GM19193 (cell line): ENCODE measurements around the gene ZFAND3.

Experiments used
- POLR2A ChIP-seq: IDR thresholded peaks from 4 replicates; pipeline ENCODE4 v1.6.1; 2011; ENCODE audit not compliant: insufficient read depth, insufficient read length; ENCODE audit errors: extremely low read depth

Gene ZFAND3

GRCh38 chr6:38166411-38167240 is 347.1 kb downstream of the ZFAND3 start:
- TF ChIP-seq POLR2A, result no peak

- no peak for TF ChIP-seq POLR2A
Observed at GRCh38 chr6:38167598-38167997, 348.1 kb downstream of the ZFAND3 start.

GRCh38 chr6:38168126-38168525 is 348.6 kb downstream of the ZFAND3 start:
- no peak for TF ChIP-seq POLR2A

- no peak for TF ChIP-seq POLR2A
Observed at GRCh38 chr6:38168699-38169098, 349.2 kb downstream of the ZFAND3 start.

GRCh38 chr6:38169221-38169976 is 349.9 kb downstream of the ZFAND3 start:
- TF ChIP-seq POLR2A, result no peak

- TF ChIP-seq POLR2A, result no peak
Observed at GRCh38 chr6:38169977-38170526, 350.5 kb downstream of the ZFAND3 start.

- TF ChIP-seq POLR2A, result no peak
Observed at GRCh38 chr6:38170666-38171355, 351.3 kb downstream of the ZFAND3 start.

GRCh38 chr6:38171997-38172738 is 352.6 kb downstream of the ZFAND3 start:
- TF ChIP-seq POLR2A, result no peak

- TF ChIP-seq POLR2A, result no peak
Observed at GRCh38 chr6:38172739-38173410, 353.3 kb downstream of the ZFAND3 start.

- TF ChIP-seq POLR2A, result no peak
Observed at GRCh38 chr6:38173909-38174308, 354.4 kb downstream of the ZFAND3 start.

GRCh38 chr6:38174315-38174714 is 354.8 kb downstream of the ZFAND3 start:
- no peak for TF ChIP-seq POLR2A

- no peak for TF ChIP-seq POLR2A
Observed at GRCh38 chr6:38174806-38175495, 355.4 kb downstream of the ZFAND3 start.

- TF ChIP-seq POLR2A, result no peak
Observed at GRCh38 chr6:38175786-38176185, 356.3 kb downstream of the ZFAND3 start.
